ENCODE data around the gene ADISSP. TPM values are rescaled to one million over a fixed set of nuclear protein-coding genes. Genes with fewer than 3 reads are reported as not detected.

ADISSP gene
- total RNA-seq, 6 experiments from 2014 or later, result 86.0 to 105 (median 89.9) TPM

- TF ChIP-seq CTCF (IDR thresholded peaks at IDR 0.05), result no peak
- H3K4me1 Mint-ChIP-seq (ENCODE audit: low read depth), result peaks cover 1% of the 10 kb centered on the region
- H3K9me3 Mint-ChIP-seq, result no peaks in the 10 kb centered on the region
- peaks cover 12% of the 10 kb centered on the region for H3K27me3 Mint-ChIP-seq (ENCODE audit: insufficient read depth)
- H3K4me3 Mint-ChIP-seq, result no peak overlapping the region
- no peak overlapping the region for H3K27ac Mint-ChIP-seq
- no peak for DNase-seq
- no peaks in the 10 kb centered on the region for H3K36me3 Mint-ChIP-seq (ENCODE audit: low read depth)
Measured at GRCh38 chr20:3721912-3722311, 45.6 kb downstream of the ADISSP start.

DNA sequence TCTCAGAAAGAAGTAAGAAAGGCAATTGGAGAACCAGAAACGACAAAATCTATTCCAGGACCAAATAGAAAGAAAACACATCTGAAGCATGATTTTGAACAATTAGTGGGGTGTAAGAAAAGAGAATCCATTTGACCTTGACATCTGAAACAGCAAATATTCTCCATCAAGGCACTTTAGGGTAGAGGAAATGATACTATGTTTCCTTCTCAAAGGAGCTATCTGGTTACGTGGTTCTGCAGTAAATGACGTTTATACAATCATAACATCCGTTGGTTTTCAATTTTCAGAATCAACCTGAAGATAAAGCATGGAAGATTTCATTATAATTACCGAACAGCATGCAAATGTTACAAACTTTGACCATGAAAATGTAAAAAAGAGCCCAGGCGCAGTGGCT lies 46.9 kb downstream of the ADISSP start:
- no peak for TF ChIP-seq CTCF (IDR thresholded peaks at IDR 0.05)
- no peak for DNase-seq
- Mint-ChIP-seq H3K27me3 (ENCODE audit: insufficient read depth) (peaks cover 12% of the 10 kb centered on the region), H3K27ac (no peak overlapping the region), H3K36me3 (ENCODE audit: low read depth) (no peaks in the 10 kb centered on the region), H3K4me3 (no peak overlapping the region), H3K9me3 (no peaks in the 10 kb centered on the region), H3K4me1 (ENCODE audit: low read depth) (no peaks in the 10 kb centered on the region)

DNA sequence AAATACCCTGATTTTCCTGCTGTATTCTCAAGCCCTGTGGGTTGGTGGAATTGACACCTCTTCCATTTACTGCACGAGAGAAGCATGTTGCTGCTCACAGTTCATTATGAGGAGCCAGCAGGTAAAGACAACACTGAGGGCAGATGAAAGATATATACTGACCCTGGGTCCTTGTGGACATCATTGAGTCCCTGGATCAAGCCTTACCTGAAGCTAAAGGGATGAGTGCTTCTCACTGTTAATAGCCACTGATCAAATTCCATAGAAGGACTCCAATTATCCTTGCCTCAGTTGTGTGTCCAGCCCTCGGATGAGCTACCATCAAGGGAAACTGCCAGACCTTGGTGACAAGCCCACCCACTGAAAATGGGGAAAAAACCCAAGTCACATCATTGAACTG lies 47.5 kb downstream of the ADISSP start:
- H3K27ac Mint-ChIP-seq, result no peak overlapping the region
- no peaks in the 10 kb centered on the region for H3K36me3 Mint-ChIP-seq (ENCODE audit: low read depth)

GRCh38 chr20:3719046-3719445 lies 48.5 kb downstream of the ADISSP start:
- Mint-ChIP-seq H3K27me3 (ENCODE audit: insufficient read depth) (peaks cover 12% of the 10 kb centered on the region), H3K27ac (no peak overlapping the region), H3K36me3 (ENCODE audit: low read depth) (no peaks in the 10 kb centered on the region), H3K4me3 (no peak overlapping the region), H3K9me3 (no peaks in the 10 kb centered on the region), H3K4me1 (ENCODE audit: low read depth) (no peaks in the 10 kb centered on the region)
- DNase-seq, result no peak
- no peak for TF ChIP-seq CTCF (IDR thresholded peaks at IDR 0.05)

More for the DNA sequence above, 47.5 kb downstream of the ADISSP start:
- Mint-ChIP-seq H3K4me3 (no peak overlapping the region), H3K4me1 (ENCODE audit: low read depth) (no peaks in the 10 kb centered on the region), H3K27me3 (ENCODE audit: insufficient read depth) (peaks cover 12% of the 10 kb centered on the region), H3K9me3 (no peaks in the 10 kb centered on the region)
- DNase-seq, result no peak
- TF ChIP-seq CTCF (IDR thresholded peaks at IDR 0.05), result no peak

DNA sequence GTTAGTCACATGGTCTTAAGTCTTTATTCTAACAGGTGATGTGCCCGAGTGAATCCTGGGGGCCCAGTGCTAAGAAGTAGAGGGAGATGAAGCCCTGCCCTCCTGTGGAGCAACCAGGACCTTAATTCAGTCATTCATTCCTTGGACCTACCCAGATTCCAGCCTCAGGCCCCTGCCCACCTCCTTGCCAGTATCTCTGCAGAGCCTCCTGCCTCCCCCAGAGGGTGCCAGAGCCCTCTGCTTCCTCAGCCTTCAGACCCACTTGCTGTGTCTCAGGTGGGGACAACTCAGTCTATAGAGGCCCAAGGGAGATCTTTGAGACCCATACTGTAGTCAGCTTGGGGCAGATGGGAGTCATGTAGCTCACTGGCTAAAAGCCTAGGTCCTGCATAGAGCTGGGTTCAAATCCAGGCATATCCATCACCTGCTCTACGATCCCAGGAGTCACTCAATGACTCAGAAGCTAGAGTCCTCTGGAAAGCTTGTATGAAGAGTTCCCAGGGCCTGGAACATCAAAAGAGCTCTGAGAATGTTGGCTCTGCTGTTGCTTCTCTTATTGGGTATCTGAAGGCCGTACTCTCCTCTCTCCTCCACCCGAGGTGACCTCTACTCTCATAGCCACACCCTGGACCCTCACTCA lies 51.2 kb downstream of the ADISSP start:
- Mint-ChIP-seq H3K4me1 (ENCODE audit: low read depth) (no peaks in the 10 kb centered on the region), H3K9me3 (no peaks in the 10 kb centered on the region), H3K36me3 (ENCODE audit: low read depth) (no peaks in the 10 kb centered on the region), H3K27ac (no peak overlapping the region), H3K4me3 (no peak overlapping the region), H3K27me3 (ENCODE audit: insufficient read depth) (peaks cover 8% of the 10 kb centered on the region)
- TF ChIP-seq CTCF (IDR thresholded peaks at IDR 0.05), result peak; percentile 73
- DNase-seq, result peak; percentile 18
